Left lung (tissue), 10 donors: Measurements from ENCODE around the gene HMX1. TPM values are rescaled to one million over a fixed set of nuclear protein-coding genes. Genes with fewer than 3 reads are reported as not detected.
A peak's percentile ranks its signal among the peaks of the same experiment; 100 is the strongest.

Experiments
- ATAC-seq: fragments of 200-7000 bp; cut with Tn5 transposase; one replicate; pipeline ENCODE4 v1.9.1; 2020; ENCODE audit warnings: moderate library complexity
- DNase-seq, 4 donors: peaks; one replicate each; pipeline ENCODE4 v3.0.0-alpha.2; 2013 to 2020
- H3K27ac ChIP-seq, 2 donors: fragments of 200-600 bp; sonication (generic) in 1 of 2; one replicate each; pipeline versions ENCODE4 v1.5.0 to v1.8.0; 2020 to 2021
- H3K27me3 ChIP-seq, 2 donors: fragments of 200-600 bp; sonication (generic) in 1 of 2; one replicate each; pipeline versions ENCODE4 v1.5.0 to v1.8.0; 2020 to 2021
- H3K36me3 ChIP-seq, 2 donors: fragments of 200-600 bp; sonication (generic) in 1 of 2; one replicate each; pipeline versions ENCODE4 v1.5.0 to v1.8.0; 2020 to 2021
- H3K4me1 ChIP-seq, 2 donors: fragments of 200-600 bp; one replicate each; pipeline ENCODE4 v1.8.0; 2021
- H3K4me3 ChIP-seq, 2 donors: fragments of 200-600 bp; sonication (generic) in 1 of 2; one replicate each; pipeline versions ENCODE4 v1.5.0 to v1.8.0; 2020 to 2021; ENCODE audit warnings: mild to moderate bottlenecking in 1 of 2
- H3K9me3 ChIP-seq, 2 donors: fragments of 200-600 bp; sonication (generic) in 1 of 2; one replicate each; pipeline versions ENCODE4 v1.5.0 to v1.8.0; 2020 to 2021
- intact Hi-C, 2 donors: fragments of 100-400 bp; cut with DNase I; formaldehyde crosslinking; loops; one replicate each; pipeline versions ENCODE4 v1.11.2 to v1.14.2; 2022
- polyA plus RNA-seq, 6 donors: library from polyadenylated mRNA; unstranded; fragments of 120-200 nt; gene quantifications; one replicate each; pipeline ENCODE4 v1.2.1, GENCODE V29; 2013; ENCODE audit not compliant: insufficient read length in 6 of 6
- total RNA-seq, 2 donors: library from RNA; stranded (reverse); fragmentation: NEBNext Ultra II Directional; extraction: Animal tissue kit (Norgen Biotek cat#: 25700); gene quantifications; one replicate each; pipeline ENCODE4 v1.2.1, GENCODE V29; 2021
- TF ChIP-seq, protein P1 (sequence below), 2 donors: fragments of 200-600 bp; sonication (generic) in 1 of 2; IDR thresholded peaks; one replicate each; pipeline versions ENCODE4 v1.5.0 to v1.8.0; 2021; ENCODE audit warnings: antibody characterized with exemption in 2 of 2
- donor health status: DM: no; HTN: yes; CAD: no.
- donor health status: DM: no; HTN: no; CAD: no.

The HMX1 gene
- total and polyA plus RNA-seq, 8 donors = not detected

DNA sequence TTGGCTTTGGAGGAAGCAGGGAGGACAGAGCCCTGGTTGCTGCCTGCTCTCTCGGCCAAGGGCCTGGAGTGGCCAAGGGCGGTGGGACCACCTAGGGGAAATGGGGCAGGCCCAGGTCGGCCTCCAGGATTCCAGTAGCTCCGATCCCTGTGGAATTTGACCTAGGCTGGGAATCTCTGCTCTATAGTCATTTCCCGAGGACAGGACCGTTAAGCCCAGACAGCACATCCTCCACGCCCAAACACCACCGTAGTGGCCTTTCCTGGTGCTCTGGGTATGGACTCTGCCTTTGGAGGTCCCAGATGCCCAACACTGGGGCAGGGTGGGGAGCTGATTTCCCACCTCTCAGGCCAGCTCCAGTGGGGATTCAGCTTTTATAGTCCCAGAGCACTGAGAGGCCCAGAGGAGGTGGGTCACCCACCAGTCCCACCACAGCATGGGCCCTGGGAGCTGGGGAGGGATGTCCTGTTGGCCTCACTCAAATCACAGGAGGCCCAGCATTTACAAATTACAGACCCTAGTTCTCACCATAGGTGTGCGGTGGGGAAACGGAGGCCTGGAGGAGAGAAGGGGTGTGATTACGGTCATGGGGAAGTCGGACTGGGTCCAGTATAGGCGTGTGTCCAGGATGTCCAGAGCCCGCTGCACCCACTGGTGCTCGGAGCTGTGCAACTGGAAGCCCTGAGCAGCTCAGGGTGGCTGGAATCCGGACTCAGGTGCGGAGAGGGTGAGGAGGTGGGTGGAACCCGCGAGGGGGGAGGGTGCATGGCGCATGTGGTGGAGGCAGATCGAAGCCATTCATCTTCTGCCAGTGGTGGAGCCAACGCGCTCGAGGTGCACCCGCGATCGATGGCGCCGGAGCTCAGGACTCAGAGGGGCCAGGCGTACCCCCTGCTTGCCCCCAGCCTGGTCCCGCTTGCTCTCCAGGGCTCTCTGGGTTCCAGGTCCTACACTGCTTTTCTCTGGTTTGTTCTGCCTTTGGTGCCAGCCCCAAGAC, 7.7 kb downstream of the HMX1 start:
- intact Hi-C loops = no loop called here
- H3K27me3 ChIP-seq = peaks cover 100% of the 10 kb centered on the region in 2 donors
- ATAC-seq = no peak
- DNase-seq = peak in 1 of 4 donors; percentile 55
- H3K4me1 ChIP-seq = peaks cover 0 to 9% of the 10 kb centered on the region in 2 donors
- H3K27ac ChIP-seq = no peak overlapping the region
- TF ChIP-seq, protein P1, sequence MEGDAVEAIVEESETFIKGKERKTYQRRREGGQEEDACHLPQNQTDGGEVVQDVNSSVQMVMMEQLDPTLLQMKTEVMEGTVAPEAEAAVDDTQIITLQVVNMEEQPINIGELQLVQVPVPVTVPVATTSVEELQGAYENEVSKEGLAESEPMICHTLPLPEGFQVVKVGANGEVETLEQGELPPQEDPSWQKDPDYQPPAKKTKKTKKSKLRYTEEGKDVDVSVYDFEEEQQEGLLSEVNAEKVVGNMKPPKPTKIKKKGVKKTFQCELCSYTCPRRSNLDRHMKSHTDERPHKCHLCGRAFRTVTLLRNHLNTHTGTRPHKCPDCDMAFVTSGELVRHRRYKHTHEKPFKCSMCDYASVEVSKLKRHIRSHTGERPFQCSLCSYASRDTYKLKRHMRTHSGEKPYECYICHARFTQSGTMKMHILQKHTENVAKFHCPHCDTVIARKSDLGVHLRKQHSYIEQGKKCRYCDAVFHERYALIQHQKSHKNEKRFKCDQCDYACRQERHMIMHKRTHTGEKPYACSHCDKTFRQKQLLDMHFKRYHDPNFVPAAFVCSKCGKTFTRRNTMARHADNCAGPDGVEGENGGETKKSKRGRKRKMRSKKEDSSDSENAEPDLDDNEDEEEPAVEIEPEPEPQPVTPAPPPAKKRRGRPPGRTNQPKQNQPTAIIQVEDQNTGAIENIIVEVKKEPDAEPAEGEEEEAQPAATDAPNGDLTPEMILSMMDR (IDR thresholded peaks at IDR 0.05) = no peak
- no peaks in the 10 kb centered on the region for H3K9me3 ChIP-seq
- H3K4me3 ChIP-seq = no peak overlapping the region
- no peaks in the 10 kb centered on the region for H3K36me3 ChIP-seq

DNA sequence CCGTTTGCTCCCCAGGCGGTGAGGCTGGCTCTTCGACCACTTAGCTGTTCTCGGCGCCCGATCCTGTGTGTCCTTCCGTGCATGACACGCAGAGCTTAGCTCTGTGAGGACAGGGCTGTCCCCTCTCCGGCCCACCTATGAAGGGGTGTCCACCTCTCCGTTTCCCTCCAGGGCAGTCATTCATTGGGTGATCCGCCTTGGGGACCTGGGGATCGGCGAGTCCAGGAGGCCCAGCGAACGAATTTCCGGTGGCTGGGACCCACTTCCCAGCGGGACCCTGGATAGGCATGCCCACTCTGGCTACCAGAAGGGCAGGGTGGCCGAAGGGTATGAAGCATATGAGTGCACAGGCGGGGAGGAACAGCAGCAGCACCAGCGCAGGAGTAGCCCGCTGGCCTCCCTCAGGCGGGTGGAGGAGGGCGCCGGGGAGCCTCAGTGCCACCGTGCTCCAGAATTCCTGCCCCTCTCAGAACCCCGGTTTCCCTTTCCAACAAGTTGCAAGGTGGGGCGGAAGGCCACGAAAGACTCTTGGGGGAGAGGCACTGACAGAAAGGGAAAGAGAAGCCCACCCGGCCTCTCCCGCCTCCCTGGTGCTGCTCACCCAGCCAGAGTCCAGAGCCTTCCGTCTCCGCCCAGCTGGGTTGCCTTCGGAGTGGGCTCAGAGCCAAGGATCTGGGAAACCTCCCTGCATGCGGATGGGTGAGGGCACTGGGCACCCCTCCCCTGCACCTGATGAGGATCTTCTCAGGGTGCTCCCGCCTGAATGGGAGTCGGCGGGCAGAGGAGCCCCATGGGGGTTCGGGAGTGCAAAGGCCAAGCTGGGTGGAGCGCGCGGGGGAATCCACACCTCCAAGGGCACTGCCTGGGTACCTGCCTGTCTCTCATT, 8.6 kb downstream of the HMX1 start:
- TF ChIP-seq, protein P1 (IDR thresholded peaks at IDR 0.05) = no peak
- no peak for ATAC-seq
- peaks cover 100% of the 10 kb centered on the region in 2 donors for H3K27me3 ChIP-seq

DNA sequence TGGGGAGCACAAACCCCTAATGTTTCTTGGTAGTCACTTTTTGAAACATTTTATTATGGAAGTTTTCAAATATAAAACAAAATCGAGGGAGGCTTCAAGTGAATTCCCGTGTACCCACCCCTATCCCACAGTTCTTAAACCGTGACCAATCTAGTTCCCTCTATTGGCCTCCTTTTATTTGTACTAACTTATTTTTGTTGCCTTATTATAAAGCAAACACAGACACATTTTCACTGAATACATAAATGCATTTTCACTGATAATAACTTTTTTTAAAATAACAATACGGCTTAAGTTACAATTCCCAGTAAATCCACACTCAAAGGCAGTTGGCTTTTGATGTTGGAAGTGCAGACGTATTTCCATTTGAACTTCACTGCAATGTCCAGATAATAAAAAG, 9.3 kb downstream of the HMX1 start:
- H3K9me3 ChIP-seq = no peaks in the 10 kb centered on the region
- TF ChIP-seq, protein P1 (IDR thresholded peaks at IDR 0.05) = no peak
- H3K4me1 ChIP-seq = peaks cover 0 to 19% of the 10 kb centered on the region in 2 donors
- H3K36me3 ChIP-seq = no peaks in the 10 kb centered on the region
- no peak overlapping the region for H3K27ac ChIP-seq
- no peak overlapping the region for H3K4me3 ChIP-seq
- H3K27me3 ChIP-seq = peaks cover 100% of the 10 kb centered on the region in 2 donors
- ATAC-seq (no peak), DNase-seq (no peak)
- intact Hi-C loops = no loop called here

More for the DNA sequence above, 8.6 kb downstream of the HMX1 start:
- Histone ChIP-seq H3K27ac (no peak overlapping the region), H3K4me1 (peaks cover 0 to 12% of the 10 kb centered on the region in 2 donors), H3K4me3 (no peak overlapping the region), H3K36me3 (no peaks in the 10 kb centered on the region), H3K9me3 (no peaks in the 10 kb centered on the region)
- intact Hi-C loops = no loop called here
- peak in 1 of 4 donors; percentile 58 for DNase-seq

DNA sequence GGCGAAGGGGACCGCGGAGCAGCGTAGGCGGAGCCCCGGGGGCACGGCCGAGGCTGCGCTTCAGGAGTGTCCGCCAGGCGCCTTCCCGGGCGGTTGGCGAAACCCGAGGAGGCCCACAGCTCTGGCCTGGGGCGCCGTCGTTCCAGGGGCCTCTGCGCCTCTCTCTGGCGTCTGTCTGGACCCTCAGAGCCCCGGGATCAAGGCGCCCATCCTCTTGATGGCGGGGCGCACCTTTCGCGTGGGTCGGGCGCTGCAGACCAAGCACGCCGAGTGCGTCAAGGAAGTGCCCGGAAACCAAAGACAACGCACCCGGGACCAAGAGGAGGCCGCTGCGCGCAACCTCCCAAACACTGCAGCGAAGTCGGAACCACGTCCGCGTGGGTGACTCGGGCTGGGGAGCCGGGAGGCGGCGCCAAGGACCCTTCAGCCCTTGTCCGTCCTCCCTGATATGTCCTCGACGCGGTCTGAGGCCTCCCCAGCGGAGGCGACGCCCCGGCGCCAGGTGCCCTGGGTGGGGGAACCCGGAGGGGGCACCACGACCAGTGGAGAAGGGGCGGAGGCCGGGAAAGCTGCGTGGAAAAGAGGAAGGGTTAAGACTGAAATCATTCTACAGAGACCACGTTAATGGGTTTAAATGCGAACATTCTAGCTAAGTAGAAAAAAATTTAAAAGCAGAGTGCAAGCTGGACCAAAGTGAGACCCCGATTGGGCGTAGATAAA, 9.9 kb downstream of the HMX1 start:
- Histone ChIP-seq H3K27me3 (peaks cover 100% of the 10 kb centered on the region in 2 donors), H3K4me3 (no peak overlapping the region), H3K36me3 (no peaks in the 10 kb centered on the region), H3K4me1 (peaks cover 0 to 25% of the 10 kb centered on the region in 2 donors), H3K9me3 (no peaks in the 10 kb centered on the region), H3K27ac (no peak overlapping the region)
- ATAC-seq (no peak), DNase-seq (peak in 1 of 4 donors; percentile 61)
- TF ChIP-seq, protein P1 (IDR thresholded peaks at IDR 0.05) = no peak
- intact Hi-C loops = no loop called here
